Panc1 (cell line): ENCODE measurements around the gene SMURF2. TPM values are rescaled to one million over a fixed set of nuclear protein-coding genes. Genes with fewer than 3 reads are reported as not detected.

ENCODE experiments used
- ATAC-seq: fragments of 200-7000 bp; cut with Tn5 transposase; 2 replicates; pipeline ENCODE4 v1.9.1; 2020; ENCODE audit warnings: mild to moderate bottlenecking, moderate library complexity
- BruUV-seq: library from RNA; stranded (reverse); fragments of 400-500 nt; replicated peaks from 2 replicates; lab custom pipeline; 2021; lab: Mats Ljungman, UMichigan
- CTCF ChIA-PET: fragments of 300-600 bp; sonication (Branson Sonifier 250); formaldehyde crosslinking; loops from one replicate; lab custom pipeline; 2022; ENCODE audit warnings: antibody characterized with exemption; lab: Charles Lee
- POLR2A ChIA-PET: fragments of 300-600 bp; sonication (Branson Sonifier 250); formaldehyde crosslinking; loops from one replicate; lab custom pipeline; 2022; ENCODE audit warnings: antibody characterized with exemption; lab: Charles Lee
- DNase-seq: peaks from one replicate; pipeline ENCODE4 v3.0.0-alpha.2; 2010; ENCODE audit warnings: low read depth, low spot score
- H3K27ac ChIP-seq: 2 replicates; pipeline ENCODE4 v1.5.1; 2011; ENCODE audit warnings: mild to moderate bottlenecking, low read length, inconsistent platforms
- H3K27me3 ChIP-seq: fragments of 200-500 bp; sonication (Bioruptor generic); 2 replicates; pipeline ENCODE4 v1.6.0; 2014; ENCODE audit warnings: low read length, inconsistent platforms; ENCODE audit not compliant: control insufficient read depth, insufficient read depth
- H3K36me3 ChIP-seq: fragments of 200-500 bp; sonication (Bioruptor generic); 2 replicates; pipeline ENCODE4 v1.5.1; 2014; ENCODE audit warnings: inconsistent platforms, mild to moderate bottlenecking, low read length, moderate library complexity; ENCODE audit not compliant: control insufficient read depth, insufficient read depth
- H3K4me1 ChIP-seq: 2 replicates; pipeline ENCODE4 v1.5.1; 2011; ENCODE audit warnings: inconsistent platforms, mild to moderate bottlenecking, low read length, moderate library complexity; ENCODE audit not compliant: control insufficient read depth, insufficient read depth
- H3K4me3 ChIP-seq, 2 experiments: 2 replicates each; pipeline ENCODE4 v1.5.1; 2011 to 2012; ENCODE audit warnings: low read depth in 2 of 2, low read length in 2 of 2, mild to moderate bottlenecking in 2 of 2, inconsistent platforms in 1 of 2, moderate library complexity in 1 of 2
- H3K9me3 ChIP-seq: fragments of 200-500 bp; sonication (Bioruptor generic); 2 replicates; pipeline ENCODE4 v1.5.1; 2014; ENCODE audit warnings: low read depth, mild to moderate bottlenecking, inconsistent platforms, low read length, moderate library complexity; ENCODE audit not compliant: control insufficient read depth, insufficient read depth
- POLR2AphosphoS5 ChIP-seq: IDR thresholded peaks from 2 replicates; pipeline ENCODE4 v1.6.1; 2012; ENCODE audit warnings: mild to moderate bottlenecking, low read depth, low read length, moderate library complexity
- REST ChIP-seq, 2 experiments: IDR thresholded peaks; 2 replicates each; pipeline ENCODE4 v1.6.1; 2011 to 2012; ENCODE audit warnings: low read depth in 2 of 2, control low read depth in 1 of 2, low read length in 1 of 2, mild to moderate bottlenecking in 1 of 2, moderate library complexity in 1 of 2; ENCODE audit not compliant: insufficient read depth in 1 of 2
- SIN3A ChIP-seq: IDR thresholded peaks from 2 replicates; pipeline ENCODE4 v1.6.1; 2012; ENCODE audit warnings: low read depth, mild to moderate bottlenecking, low read length, moderate library complexity, borderline replicate concordance; ENCODE audit not compliant: insufficient read depth
- TCF7L2 ChIP-seq: IDR thresholded peaks from 2 replicates; pipeline ENCODE4 v1.6.1; 2011; ENCODE audit warnings: mild to moderate bottlenecking, low read depth, low read length, inconsistent platforms
- in situ Hi-C: cut with HindIII; loops from 2 replicates; pipeline ENCODE4 v1.10.0; 2016; ENCODE audit warnings: low sequenced_read_pairs, low pct_unique_long_range_greater_than_20kb
- intact Hi-C: fragments of 100-400 bp; cut with micrococcal nuclease; formaldehyde crosslinking; loops from one replicate; pipeline ENCODE4 v1.10.0; 2022; ENCODE audit not compliant: unreplicated experiment
- total RNA-seq: library from RNA; stranded (reverse); gene quantifications from one replicate; pipeline ENCODE4 v1.2.1, GENCODE V29; 2021; ENCODE audit not compliant: unreplicated experiment
- TF ChIP-seq, protein P1 (sequence below): fragments of 450-650 bp; IDR thresholded peaks from 2 replicates; pipeline ENCODE4 v1.5.1; 2017; ENCODE audit warnings: mild to moderate bottlenecking

Gene SMURF2
- total RNA-seq, 1 experiment from 2014 or later = 21.3 TPM

DNA sequence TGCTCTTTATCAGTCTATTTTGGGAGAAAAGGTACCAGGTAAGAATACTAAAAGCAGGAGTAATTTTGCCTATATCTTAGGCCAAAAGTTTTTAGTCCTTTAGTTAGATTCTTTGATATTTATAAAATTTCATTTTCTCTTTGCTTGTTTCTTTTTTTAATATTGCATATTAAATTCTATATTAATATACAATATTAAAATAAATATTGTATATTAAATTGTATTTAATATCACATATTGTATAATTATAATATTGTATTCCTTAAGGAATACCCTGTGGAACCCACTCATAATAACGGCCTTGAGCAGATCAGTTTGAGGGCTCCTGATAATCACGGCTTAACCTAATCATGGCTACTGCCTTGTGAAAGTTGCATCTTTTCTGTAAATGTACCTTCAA is 153.4 kb downstream of the SMURF2 start:
- POLR2A ChIA-PET = interaction anchor here (0.6 kb wide), 1 partner anchor 55 kb away, joined by 4 read pairs; no protein-coding TSS in a partner anchor
- no peak for TF ChIP-seq SIN3A
- no peak for TF ChIP-seq POLR2AphosphoS5
- no peak for TF ChIP-seq TCF7L2
- no peak for TF ChIP-seq REST (IDR thresholded peaks at IDR 0.05; ENCODE audit: insufficient read depth in 1 of 2, low read depth in 2 of 2, low read length in 1 of 2)
- TF ChIP-seq, protein P1, sequence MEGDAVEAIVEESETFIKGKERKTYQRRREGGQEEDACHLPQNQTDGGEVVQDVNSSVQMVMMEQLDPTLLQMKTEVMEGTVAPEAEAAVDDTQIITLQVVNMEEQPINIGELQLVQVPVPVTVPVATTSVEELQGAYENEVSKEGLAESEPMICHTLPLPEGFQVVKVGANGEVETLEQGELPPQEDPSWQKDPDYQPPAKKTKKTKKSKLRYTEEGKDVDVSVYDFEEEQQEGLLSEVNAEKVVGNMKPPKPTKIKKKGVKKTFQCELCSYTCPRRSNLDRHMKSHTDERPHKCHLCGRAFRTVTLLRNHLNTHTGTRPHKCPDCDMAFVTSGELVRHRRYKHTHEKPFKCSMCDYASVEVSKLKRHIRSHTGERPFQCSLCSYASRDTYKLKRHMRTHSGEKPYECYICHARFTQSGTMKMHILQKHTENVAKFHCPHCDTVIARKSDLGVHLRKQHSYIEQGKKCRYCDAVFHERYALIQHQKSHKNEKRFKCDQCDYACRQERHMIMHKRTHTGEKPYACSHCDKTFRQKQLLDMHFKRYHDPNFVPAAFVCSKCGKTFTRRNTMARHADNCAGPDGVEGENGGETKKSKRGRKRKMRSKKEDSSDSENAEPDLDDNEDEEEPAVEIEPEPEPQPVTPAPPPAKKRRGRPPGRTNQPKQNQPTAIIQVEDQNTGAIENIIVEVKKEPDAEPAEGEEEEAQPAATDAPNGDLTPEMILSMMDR = no peak
- Histone ChIP-seq H3K27me3 (no peaks in the 10 kb centered on the region), H3K9me3 (no peaks in the 10 kb centered on the region), H3K4me1 (peaks cover 14% of the 10 kb centered on the region), H3K27ac (no peak overlapping the region), H3K4me3 (peak overlapping the region in 1 of 2 experiments; percentile 88; a peak in 3 of 4 replicates), H3K36me3 (peaks cover 50% of the 10 kb centered on the region)
- intact Hi-C loops = no loop called here
- in situ Hi-C loops = no loop called here
- DNase-seq (no peak), ATAC-seq (no peak)
- CTCF ChIA-PET = no interaction called here
- BruUV-seq = no TSS peak

DNA sequence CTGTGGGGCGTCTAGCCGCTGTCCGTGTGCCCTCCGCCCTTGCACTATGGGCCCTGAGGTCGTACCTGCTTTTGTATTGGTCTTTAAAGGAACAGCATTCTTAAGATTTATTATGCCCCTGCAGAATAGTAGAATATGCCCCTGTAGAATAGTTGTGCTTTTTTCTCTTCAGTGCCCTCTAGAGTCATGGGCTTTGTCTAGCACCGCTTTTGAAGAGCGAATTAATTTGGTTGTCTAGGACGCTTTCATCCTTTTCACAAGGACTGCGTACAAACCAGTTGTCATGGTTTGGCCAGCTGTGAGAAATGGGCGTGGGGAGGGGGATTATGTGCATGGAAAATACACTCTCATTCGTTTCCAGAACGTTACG is 154.7 kb downstream of the SMURF2 start:
- Histone ChIP-seq H3K36me3 (peaks cover 58% of the 10 kb centered on the region), H3K27me3 (no peaks in the 10 kb centered on the region), H3K4me1 (peaks cover 23% of the 10 kb centered on the region), H3K9me3 (no peaks in the 10 kb centered on the region), H3K4me3 (peak overlapping the region; percentile 88 to 99), H3K27ac (peak overlapping the region; percentile 90)
- in situ Hi-C loops = no loop called here
- ChIA-PET CTCF (no interaction called here), POLR2A (interaction anchor here (1.0 kb wide), 1 partner anchor 10 kb away, joined by 5 read pairs; no protein-coding TSS in a partner anchor)
- ATAC-seq = peak; percentile 26; the same call in 1 of the 2 replicates
- TF ChIP-seq TCF7L2 = no peak
- no peak for TF ChIP-seq POLR2AphosphoS5
- TF ChIP-seq, protein P1 = peak; percentile 59
- no peak for TF ChIP-seq SIN3A
- TF ChIP-seq REST (IDR thresholded peaks at IDR 0.05; ENCODE audit: insufficient read depth in 1 of 2, low read depth in 2 of 2, low read length in 1 of 2) = no peak
- DNase-seq = no peak
- BruUV-seq = no TSS peak
- intact Hi-C loops = no loop called here
